ENCODE measurements around the gene SLITRK1.

Gene SLITRK1, protein sequence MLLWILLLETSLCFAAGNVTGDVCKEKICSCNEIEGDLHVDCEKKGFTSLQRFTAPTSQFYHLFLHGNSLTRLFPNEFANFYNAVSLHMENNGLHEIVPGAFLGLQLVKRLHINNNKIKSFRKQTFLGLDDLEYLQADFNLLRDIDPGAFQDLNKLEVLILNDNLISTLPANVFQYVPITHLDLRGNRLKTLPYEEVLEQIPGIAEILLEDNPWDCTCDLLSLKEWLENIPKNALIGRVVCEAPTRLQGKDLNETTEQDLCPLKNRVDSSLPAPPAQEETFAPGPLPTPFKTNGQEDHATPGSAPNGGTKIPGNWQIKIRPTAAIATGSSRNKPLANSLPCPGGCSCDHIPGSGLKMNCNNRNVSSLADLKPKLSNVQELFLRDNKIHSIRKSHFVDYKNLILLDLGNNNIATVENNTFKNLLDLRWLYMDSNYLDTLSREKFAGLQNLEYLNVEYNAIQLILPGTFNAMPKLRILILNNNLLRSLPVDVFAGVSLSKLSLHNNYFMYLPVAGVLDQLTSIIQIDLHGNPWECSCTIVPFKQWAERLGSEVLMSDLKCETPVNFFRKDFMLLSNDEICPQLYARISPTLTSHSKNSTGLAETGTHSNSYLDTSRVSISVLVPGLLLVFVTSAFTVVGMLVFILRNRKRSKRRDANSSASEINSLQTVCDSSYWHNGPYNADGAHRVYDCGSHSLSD

DNA sequence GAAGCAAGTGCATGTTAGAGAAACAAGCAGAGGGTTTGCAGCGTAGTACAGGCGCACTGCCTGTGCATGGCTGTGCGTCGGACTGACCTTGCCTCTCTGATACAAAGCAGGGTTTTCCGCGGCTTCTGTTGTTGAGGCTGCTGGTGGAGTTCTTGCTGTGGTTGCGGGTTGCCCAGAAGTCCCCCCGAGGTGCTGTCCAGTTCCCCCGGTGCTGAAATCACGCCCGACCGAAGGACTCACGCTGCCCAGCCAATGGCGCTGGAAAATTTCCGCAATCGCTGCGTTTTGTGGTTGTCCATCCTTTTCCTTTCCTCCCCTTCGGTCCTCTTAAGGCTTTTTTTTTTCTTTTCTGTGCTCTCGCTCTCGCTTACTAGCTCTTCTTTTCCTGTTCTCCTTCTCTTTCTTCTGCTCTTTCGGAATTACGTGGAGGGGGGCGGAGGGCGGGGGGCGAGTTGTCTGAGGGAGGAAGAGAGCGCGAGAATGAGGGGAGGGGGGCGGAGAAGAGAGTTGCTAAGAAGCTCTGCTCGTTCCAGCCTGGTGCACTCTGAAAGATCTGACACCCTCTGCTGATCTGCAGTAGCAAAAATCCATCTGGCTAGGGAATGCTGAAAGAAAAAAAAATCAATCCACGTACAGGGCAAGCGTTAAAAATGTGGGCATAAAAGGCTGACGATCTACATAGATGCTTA lies at the start of gene SLITRK1:
TSS of gene SLITRK1 (minus strand) at position 558 of the 689 bp plus-strand sequence. CDS start 967 bp downstream, outside the sequence.
- no peak for DNase-seq (ENCODE audit: low read depth in 2 of 2)

DNA sequence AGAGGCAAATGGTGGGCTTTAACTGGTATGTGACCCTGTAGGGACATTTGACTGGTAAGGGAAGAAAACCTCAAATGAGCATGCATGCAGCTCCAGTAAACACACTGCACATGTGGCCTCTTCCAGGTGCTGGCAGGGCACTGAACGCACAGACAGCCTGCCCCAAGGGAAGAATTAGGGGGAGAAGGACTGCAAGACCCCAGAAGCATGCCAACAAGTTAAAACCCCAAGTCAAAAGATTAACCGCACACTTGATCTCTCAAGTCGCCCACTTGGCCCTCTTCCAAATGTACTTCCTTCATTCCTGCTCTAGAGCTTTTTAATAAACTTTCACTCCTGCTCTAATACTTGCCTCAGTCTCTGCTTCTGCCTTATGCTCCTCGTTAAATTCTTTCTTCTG lies 46.9 kb upstream of the SLITRK1 start:
- no peak for DNase-seq (ENCODE audit: low read depth in 2 of 2)

DNA sequence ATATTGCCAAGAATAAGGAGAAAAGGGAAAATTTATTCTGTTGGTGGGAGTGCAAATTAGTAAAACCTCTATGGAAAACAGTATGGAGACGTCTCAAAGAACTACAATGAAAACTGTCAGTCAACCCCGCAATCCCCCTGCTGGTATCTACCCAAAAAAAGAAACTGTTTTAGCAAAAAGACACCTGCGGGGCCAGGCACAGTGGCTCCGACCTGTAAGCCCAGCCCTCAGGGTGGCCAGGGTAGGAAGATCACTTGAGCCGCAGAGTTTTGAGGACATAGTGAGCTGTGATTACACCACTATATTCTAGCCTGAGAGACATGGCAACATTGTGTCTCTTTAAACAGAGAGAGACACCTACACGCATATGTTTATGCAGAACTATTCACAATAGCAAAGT lies 37.5 kb upstream of the SLITRK1 start:
- no peak for DNase-seq (ENCODE audit: low read depth in 2 of 2)

DNA sequence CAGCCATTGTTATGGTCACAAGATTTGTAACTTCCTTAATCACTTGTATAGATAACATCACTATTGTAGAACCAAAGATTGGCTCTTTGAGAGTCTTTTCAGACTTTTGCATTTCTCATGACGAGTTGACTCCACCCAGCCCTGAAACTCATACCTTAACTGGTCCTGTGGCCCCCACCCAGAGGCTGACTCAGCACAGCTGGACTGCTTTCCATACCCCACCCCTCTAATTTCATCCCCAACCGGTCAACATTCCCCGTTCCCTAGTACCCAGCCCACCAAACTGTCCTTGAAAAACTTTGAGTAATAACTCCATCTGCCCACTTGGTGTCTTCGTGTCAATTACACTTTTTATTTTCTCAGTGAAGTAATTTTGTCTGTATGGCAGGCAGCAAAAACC lies 32.1 kb upstream of the SLITRK1 start:
- no peak for DNase-seq (ENCODE audit: low read depth in 2 of 2)

DNA sequence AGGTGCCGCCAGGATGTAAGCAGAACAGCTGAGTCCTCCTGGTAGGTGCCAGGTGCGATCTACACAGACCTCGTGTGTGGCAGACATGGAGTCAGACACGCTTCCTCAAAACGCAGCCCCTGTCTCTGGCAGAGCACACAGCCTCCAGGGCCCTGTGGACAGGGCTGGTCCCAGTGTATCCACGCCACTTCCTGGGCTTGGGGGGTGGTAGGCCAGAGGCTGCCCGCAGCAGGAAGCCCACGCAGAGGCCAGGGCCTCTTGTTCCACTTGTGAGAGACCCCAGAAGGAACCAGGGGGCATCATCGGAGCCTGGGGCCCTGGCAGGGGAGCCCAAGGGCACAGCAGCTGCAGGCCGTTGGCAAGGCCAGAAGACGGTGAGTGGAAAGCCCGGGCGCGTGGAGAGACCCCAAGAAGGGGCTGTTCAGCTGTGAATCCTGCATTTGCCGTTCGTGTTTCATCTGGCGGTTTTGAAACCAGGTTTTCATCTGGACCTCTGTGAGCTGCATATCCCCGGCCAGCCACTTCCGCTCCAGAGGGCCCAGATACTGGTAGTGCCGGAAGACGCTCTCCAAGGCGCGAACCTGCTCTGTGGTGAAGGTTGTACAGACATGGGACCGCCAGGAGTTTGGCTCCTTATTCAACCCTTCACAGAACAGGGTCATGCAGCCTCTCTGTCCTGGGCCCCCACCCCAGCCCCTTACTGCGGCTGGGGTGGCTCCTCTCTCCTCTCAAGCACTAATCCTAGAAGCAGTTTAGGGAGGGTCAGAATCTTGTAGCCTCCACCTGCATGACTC lies 25.1 kb upstream of the SLITRK1 start:
- no peak for DNase-seq (ENCODE audit: low read depth in 2 of 2)

DNA sequence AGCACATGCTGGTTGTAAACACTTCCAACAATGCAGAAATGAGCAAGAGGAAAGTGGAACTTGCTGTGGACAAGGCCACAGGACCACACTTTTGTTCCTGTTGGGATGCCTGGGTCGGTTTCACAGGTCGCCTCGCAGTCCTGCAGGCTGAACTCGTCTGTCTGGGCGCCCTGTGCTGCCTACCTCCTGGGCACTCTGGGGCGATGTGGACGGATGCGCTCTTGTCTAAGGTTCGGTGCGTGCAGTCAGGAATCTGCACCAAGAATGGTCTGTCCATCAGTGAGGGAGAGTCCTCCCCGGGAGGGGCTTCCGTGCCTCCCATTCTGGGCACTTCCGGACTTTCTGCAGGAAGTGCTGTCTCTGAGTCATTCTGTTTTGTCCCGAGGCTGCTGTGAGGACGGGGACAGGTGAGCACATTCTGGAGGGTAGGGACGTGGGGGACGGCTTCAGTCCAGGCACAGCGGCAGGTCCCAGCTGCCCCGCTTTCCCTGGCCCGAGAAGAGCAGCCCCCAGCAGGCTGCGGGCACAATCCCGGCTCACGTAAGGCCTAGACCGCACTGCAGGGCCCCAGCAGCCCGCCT lies 24.1 kb upstream of the SLITRK1 start:
- no peak for DNase-seq (ENCODE audit: low read depth in 2 of 2)

DNA sequence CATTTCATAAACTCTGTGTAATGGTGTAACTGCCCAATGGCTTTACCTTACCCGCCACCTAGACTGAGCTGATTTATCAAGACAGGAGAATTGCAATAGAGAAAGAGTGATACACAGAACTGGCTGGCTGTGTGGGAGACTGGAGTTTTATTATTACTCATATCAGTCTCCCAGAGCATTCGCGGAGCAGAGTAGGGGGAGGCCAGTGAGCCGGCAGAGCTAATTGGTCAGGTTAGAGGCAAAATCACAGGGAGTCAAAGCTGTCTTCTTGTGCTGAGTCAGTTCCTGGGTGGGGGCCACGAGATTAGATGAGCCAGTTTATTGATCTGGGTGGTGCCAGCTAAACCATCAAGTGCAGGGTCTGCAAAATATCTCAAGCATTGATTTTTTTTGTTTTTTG lies 23.4 kb upstream of the SLITRK1 start:
- no peak for DNase-seq (ENCODE audit: low read depth in 2 of 2)

DNA sequence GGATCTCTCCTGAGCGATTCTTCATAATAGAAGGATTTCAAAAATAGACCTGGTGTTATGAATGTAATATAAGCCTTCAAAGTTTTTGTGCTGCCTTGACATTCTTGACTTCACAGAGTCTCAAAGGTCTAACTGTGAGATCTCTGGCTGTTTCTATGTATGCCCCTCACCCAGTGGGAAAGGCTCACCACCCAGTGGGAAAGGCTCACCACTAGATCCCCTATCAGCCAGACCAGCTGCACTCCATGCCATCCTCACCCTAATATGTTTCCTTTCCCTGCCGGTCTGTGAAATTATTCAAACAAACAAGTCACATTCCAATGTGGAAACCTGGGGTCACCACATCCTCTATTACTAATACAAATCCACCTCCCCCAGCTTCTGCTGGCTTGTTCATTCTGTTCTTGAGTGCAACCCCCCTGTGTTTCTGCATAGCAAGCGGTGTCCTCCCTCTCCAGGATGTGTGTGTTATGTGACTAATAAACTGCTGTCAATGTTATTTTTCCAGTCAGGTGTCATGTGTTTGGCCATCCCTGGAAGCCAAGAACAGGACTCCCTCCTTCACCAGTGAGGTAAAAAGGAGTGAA lies 13.8 kb upstream of the SLITRK1 start:
- DNase-seq (ENCODE audit: low read depth in 2 of 2): no peak

DNA sequence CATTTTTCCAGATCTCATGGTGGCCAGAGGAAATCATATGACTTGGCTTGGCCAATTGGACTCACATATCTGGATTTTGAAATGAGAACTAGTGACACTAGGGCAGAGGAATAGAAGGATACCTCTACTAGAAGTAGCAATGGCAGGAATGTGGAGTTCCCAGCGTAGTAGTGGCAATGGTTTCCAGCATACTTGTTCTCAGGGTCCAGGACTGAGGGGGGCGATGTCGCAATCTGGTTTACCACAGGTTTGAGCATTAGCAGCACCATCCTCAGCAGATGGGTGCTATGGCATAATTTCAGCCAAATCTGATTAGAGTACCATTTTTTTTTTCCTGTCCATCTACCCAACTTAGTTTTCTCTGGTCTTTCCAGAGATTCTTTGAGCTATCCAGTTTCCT lies 8.1 kb upstream of the SLITRK1 start:
- DNase-seq (ENCODE audit: low read depth in 2 of 2): no peak

DNA sequence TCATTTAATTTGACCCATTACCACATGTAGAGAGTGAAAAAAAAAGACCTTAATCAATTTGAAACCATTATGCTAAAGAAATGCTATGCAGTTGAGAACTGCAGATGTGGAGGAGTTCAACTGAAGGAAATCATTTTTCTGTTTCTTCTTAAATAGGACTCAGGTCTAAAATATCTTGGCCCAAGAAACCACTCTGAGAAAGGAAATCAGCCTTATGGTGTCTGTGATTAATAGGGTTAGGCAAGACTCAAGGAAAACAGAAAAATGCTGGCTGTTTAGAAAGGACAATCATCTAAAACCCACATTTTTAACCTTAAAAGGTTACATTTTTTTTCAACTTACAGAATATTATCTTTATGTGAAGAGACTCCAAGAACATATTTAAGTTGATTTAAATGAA lies 1.9 kb upstream of the SLITRK1 start:
- no peak for DNase-seq (ENCODE audit: low read depth in 2 of 2)

DNA sequence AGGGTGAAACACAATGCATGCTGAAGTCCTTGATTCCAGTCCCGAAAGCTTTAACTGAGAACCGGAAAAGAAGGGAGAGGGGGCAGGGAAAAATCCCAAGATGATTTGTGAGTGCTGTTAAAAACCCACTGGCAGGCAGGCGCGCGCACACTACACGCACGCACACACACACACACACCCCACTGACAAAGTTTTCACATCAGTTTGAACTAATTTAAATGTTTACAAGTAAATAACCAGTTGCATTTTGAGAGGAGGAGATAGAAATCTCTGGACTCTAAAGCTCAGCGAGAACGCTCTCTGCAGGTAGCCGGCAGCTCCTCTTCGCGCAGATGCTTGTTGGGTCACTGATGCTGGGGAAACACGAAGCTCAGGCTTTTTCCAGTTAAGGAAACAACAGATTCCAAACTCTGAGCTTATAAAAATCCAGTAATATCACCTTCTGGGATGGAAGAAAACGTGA lies 818 bp upstream of the SLITRK1 start:
- no peak for DNase-seq (ENCODE audit: low read depth in 2 of 2)

DNA sequence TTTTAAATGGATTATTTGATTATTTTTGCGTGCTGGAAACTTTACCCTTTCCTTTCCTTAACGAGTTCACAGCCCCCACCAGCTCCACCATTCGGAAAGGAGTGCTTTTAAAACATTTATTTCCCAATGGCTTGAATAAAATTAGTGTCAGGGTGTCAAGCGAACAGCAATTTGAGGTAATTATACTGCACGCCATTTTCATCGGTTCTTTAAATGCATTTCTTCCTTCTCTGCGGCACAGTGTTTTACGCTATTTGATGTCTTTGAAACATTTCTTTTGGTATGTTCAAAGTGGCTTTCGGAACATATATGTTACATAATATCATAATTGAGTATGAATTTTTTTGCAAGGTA lies 309 bp upstream of the SLITRK1 start:
- no peak for DNase-seq (ENCODE audit: low read depth in 2 of 2)

DNA sequence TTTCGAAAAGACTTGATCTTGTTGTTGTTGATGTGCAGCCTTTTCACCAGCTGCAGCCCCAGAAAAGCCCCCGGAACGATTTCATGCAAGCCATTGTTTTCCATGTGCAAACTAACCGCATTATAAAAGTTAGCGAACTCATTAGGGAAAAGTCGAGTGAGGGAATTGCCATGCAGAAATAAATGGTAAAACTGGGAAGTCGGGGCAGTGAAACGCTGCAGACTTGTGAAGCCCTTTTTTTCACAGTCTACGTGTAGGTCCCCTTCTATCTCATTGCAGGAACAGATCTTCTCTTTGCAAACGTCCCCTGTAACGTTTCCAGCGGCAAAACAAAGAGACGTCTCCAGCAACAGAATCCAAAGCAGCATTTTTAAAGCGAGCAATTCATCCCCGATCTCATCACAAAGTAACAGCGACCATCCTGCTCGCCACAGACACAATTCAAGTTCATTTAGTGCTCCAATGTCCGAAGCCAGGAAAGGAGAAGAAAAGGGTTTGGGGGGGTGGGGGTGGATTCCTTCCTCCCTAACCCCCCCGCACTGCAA lies 1.1 kb downstream of the SLITRK1 start:
- no peak for DNase-seq (ENCODE audit: low read depth in 2 of 2)

DNA sequence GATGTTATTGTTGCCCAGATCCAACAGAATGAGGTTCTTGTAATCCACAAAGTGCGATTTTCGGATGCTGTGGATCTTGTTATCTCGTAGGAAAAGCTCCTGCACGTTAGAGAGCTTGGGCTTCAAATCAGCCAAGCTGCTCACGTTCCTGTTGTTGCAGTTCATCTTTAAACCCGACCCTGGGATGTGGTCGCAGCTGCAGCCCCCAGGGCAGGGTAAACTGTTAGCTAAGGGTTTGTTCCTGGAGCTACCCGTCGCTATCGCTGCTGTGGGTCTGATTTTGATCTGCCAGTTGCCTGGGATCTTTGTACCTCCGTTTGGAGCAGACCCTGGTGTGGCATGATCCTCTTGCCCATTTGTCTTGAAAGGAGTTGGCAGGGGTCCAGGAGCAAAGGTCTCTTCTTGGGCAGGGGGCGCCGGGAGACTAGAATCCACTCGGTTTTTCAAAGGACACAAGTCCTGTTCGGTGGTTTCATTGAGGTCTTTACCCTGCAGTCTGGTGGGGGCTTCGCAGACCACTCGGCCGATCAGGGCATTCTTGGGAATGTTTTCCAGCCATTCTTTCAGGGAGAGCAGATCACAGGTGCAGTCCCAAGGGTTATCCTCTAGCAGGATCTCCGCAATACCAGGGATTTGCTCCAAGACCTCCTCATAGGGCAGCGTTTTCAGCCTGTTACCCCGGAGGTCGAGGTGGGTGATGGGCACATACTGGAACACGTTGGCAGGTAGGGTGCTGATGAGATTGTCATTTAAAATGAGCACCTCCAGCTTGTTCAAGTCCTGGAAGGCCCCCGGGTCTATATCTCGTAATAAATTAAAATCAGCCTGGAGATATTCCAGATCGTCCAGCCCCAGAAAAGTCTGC lies 1.8 kb downstream of the SLITRK1 start:
- no peak for DNase-seq (ENCODE audit: low read depth in 2 of 2)

DNA sequence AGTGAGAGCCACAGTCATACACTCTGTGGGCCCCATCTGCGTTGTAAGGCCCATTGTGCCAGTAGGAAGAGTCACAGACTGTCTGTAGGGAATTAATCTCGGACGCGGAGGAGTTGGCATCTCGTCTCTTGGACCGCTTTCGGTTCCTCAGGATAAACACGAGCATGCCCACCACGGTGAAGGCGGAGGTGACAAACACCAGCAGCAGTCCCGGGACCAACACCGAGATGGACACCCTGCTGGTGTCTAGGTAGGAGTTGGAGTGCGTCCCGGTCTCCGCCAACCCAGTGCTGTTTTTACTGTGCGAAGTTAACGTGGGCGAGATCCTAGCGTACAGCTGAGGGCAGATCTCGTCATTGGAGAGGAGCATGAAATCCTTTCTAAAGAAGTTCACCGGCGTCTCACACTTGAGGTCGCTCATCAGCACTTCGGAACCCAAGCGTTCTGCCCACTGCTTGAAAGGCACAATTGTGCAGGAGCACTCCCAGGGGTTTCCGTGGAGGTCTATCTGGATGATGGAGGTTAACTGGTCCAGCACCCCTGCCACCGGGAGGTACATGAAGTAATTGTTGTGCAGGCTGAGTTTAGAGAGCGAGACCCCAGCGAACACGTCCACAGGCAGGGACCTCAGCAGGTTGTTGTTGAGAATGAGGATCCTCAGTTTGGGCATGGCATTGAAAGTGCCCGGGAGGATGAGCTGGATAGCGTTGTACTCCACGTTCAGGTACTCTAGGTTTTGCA lies 2.7 kb downstream of the SLITRK1 start:
- DNase-seq (ENCODE audit: low read depth in 2 of 2): no peak

DNA sequence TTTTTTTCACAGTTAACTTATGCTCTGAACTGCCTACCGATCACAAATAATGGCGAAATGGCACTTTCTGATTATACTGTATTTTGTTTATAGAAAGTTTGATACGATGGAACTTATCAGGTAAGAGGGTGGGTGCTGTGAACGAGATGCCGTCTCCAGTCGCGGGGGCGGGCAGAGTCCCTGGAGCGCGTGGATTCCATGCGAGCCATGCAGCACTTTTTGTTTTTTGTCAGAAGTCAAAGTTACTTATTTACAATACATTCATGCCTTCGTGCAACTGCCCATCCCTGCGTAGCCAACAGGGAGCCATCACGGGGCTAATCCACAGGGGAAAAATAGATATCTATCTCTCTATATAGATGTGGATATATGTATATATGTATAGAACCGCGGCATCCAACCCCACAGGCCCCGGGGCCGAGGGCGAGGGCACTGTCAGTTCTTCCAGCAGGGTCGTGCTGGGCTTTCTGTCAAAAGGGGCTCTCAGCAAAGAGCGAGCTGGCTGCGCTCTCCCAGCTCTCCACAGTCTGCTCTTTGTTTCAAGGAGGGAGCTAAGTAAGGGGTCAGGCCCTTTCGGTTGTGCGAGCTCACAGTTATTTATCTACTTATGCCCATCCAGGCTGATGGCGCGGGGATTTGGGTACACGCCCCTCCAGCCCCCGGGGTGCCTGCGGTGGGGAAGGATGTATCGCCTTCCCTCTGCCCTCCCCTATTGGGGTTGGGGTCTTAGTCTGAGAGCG lies 3.4 kb downstream of the SLITRK1 start:
- DNase-seq (ENCODE audit: low read depth in 2 of 2): no peak

DNA sequence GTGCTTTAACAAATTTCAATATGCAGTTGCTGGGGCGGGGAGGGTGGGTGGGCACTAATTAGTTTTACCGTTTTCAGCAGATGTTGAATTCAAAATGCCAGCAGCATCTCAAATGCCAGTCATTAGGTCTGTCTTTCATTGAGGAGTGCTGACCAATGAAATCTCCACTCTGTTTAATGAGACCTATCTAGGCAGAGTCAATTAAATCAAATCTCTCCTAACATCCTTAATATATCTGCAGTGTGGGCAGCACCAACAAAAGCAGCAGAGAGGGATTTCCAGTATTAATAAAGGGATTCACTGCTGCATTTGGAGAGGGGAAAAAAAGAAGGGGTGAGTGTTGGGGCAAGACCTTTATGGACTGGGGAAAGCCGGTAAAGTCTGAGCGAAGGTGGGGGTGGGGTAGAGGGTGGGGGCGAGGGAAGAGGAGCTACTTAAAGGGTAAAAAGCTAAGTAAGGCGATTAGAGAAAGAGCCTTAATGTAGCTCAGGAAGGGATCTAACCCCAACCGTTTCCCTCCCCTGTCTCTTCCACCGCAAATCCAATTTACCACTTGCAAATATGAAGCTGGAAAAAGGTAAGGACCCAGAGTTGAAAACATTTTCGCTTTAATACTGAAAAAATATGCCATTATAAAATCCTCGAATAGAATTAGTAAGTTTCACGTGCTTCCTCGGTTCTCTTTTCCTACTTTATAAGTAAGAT lies 4.5 kb downstream of the SLITRK1 start:
- DNase-seq (ENCODE audit: low read depth in 2 of 2): no peak

DNA sequence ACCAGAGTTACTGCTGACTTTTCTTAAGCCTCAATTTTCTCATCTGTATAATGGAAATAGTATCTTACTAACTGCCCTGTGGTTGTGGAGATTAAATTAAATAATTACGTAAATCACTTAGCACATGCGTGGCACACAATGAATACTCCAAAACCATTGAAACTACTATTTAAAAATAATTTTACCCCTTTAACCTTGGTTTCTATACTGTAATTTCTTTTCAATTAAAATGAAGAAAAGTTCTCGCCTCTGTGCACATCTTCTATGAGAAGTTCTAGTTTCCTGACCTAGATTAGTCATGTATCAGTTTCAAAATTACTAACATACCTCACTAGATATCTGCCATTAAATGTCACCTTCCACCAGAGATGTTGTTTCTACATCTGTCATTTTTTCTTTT lies 5.7 kb downstream of the SLITRK1 start:
- no peak for DNase-seq (ENCODE audit: low read depth in 2 of 2)

All from stimulated activated CD8-positive, alpha-beta memory T cell treated with anti-CD3 and anti-CD28 coated beads, Interleukin-7, amount 100 ng/mL, for 4 hours (primary cell).